Liver (tissue), 9 donors: ENCODE measurements around the gene GPC3. TPM values are rescaled to one million over a fixed set of nuclear protein-coding genes. Genes with fewer than 3 reads are reported as not detected.

Source experiments
- DNase-seq: peaks from one replicate; pipeline ENCODE4 v3.0.0-alpha.2; 2017; ENCODE audit warnings: low spot score
- H3K27ac ChIP-seq, 2 donors: one replicate each; pipeline ENCODE4 v1.7.0; 2013; ENCODE audit warnings: inconsistent platforms in 2 of 2, low read length in 2 of 2, control low read depth in 1 of 2, low read depth in 1 of 2, mild to moderate bottlenecking in 1 of 2
- H3K27me3 ChIP-seq, 4 donors: one replicate each; pipeline versions ENCODE4 v1.6.1 to v1.7.0; 2013; ENCODE audit warnings: low read length in 3 of 4, inconsistent platforms in 1 of 4, mild to moderate bottlenecking in 1 of 4, moderate library complexity in 1 of 4; ENCODE audit not compliant: control insufficient read depth in 4 of 4, insufficient read depth in 4 of 4
- H3K36me3 ChIP-seq, 4 donors: one replicate each; pipeline versions ENCODE4 v1.6.1 to v1.7.0; 2013; ENCODE audit warnings: low read length in 3 of 4, mild to moderate bottlenecking in 3 of 4, low read depth in 1 of 4, moderate library complexity in 1 of 4; ENCODE audit not compliant: control insufficient read depth in 4 of 4, insufficient read depth in 3 of 4
- H3K4me1 ChIP-seq, 4 donors: one replicate each; pipeline versions ENCODE4 v1.6.1 to v1.7.0; 2013; ENCODE audit warnings: low read length in 3 of 4, mild to moderate bottlenecking in 3 of 4, moderate library complexity in 1 of 4; ENCODE audit not compliant: control insufficient read depth in 4 of 4, insufficient read depth in 4 of 4
- H3K4me3 ChIP-seq, 3 donors: one replicate each; pipeline versions ENCODE4 v1.6.1 to v1.7.0; 2013; ENCODE audit warnings: low read length in 3 of 3, control low read depth in 1 of 3, low read depth in 1 of 3, mild to moderate bottlenecking in 1 of 3
- H3K9ac ChIP-seq, 2 donors: one replicate each; pipeline ENCODE4 v1.7.0; 2013; ENCODE audit warnings: low read length in 2 of 2, mild to moderate bottlenecking in 2 of 2, moderate library complexity in 2 of 2, control low read depth in 1 of 2, low read depth in 1 of 2
- H3K9me3 ChIP-seq, 4 donors: one replicate each; pipeline versions ENCODE4 v1.6.1 to v1.7.0; 2013; ENCODE audit warnings: low read length in 3 of 4; ENCODE audit not compliant: control insufficient read depth in 4 of 4
- CTCF ChIP-seq: fragments of 150-350 bp; IDR thresholded peaks from 2 replicates; pipeline ENCODE4 v1.5.1; 2017; ENCODE audit warnings: improper control_type of control experiment, low read depth, low read length; ENCODE audit not compliant: missing input control
- EGR1 ChIP-seq, 2 donors: IDR thresholded peaks; 2 replicates each; pipeline ENCODE4 v1.6.1; 2016 to 2018; ENCODE audit warnings: antibody characterized with exemption in 2 of 2, low read depth in 2 of 2
- FOXA1 ChIP-seq: IDR thresholded peaks from 2 replicates; pipeline ENCODE4 v1.6.1; 2016; ENCODE audit warnings: antibody characterized with exemption
- FOXA2 ChIP-seq: IDR thresholded peaks from 2 replicates; pipeline ENCODE4 v1.6.1; 2016; ENCODE audit warnings: antibody characterized with exemption
- GABPA ChIP-seq, 2 donors: IDR thresholded peaks in 1 of 2; conservative IDR thresholded peaks in 1 of 2; 2 replicates each; pipeline ENCODE4 v1.6.1; 2016; ENCODE audit warnings: antibody characterized with exemption in 2 of 2, mild to moderate bottlenecking in 1 of 2, moderate library complexity in 1 of 2
- HNF4A ChIP-seq, 2 donors: conservative IDR thresholded peaks; 2 replicates each; pipeline ENCODE4 v1.6.1; 2016; ENCODE audit warnings: antibody characterized with exemption in 2 of 2, mild to moderate bottlenecking in 2 of 2
- HNF4G ChIP-seq: IDR thresholded peaks from 2 replicates; pipeline ENCODE4 v1.6.1; 2016; ENCODE audit warnings: antibody characterized with exemption
- JUND ChIP-seq, 2 donors: IDR thresholded peaks; 2 replicates each; pipeline ENCODE4 v1.6.1; 2016; ENCODE audit warnings: antibody characterized with exemption in 2 of 2
- NR2F2 ChIP-seq: IDR thresholded peaks from 2 replicates; pipeline ENCODE4 v1.6.1; 2016; ENCODE audit warnings: antibody characterized with exemption
- RAD21 ChIP-seq, 2 donors: IDR thresholded peaks; 2 replicates each; pipeline ENCODE4 v1.6.1; 2016; ENCODE audit warnings: antibody characterized with exemption in 2 of 2, mild to moderate bottlenecking in 2 of 2
- RXRA ChIP-seq, 2 donors: IDR thresholded peaks; 2 replicates each; pipeline ENCODE4 v1.6.1; 2017 to 2018; ENCODE audit warnings: antibody characterized with exemption in 2 of 2, mild to moderate bottlenecking in 1 of 2
- SP1 ChIP-seq: IDR thresholded peaks from 2 replicates; pipeline ENCODE4 v1.6.1; 2018; ENCODE audit warnings: antibody characterized with exemption, mild to moderate bottlenecking
- TAF1 ChIP-seq: conservative IDR thresholded peaks from 2 replicates; pipeline ENCODE4 v1.6.1; 2016; ENCODE audit warnings: antibody characterized with exemption, mild to moderate bottlenecking
- YY1 ChIP-seq: IDR thresholded peaks from 2 replicates; pipeline ENCODE4 v1.6.1; 2016; ENCODE audit warnings: antibody characterized with exemption, mild to moderate bottlenecking
- ZBTB33 ChIP-seq: IDR thresholded peaks from 2 replicates; pipeline ENCODE4 v1.6.1; 2016; ENCODE audit warnings: antibody characterized with exemption
- WGBS: extraction: QIAGEN DNeasy Blood & Tissue Kit; methylation state at CpG from one replicate; pipeline ENCODE4 v1.1.7; 2013; 5-methylcytosine and 5-hydroxymethylcytosine counted together
- polyA plus RNA-seq, 2 donors: library from polyadenylated mRNA; stranded (reverse) in 1 of 2; unstranded in 1 of 2; fragments of 200-250 nt in 1 of 2; fragments of >200 nt in 1 of 2; fragmentation: Nextera tagmentation in 1 of 2; extraction: Ambion mirVana in 1 of 2; gene quantifications; one replicate each; pipeline versions ENCODE4 v1.2.1 to v1.2.3, GENCODE V29; 2013 to 2015
- total RNA-seq, 2 donors: library from RNA; depleted of rRNA; stranded (reverse); fragments of >200 nt; gene quantifications; one replicate each; pipeline ENCODE4 v1.2.3, GENCODE V29; 2014
- TF ChIP-seq, protein P1 (sequence below): IDR thresholded peaks from 2 replicates; pipeline ENCODE4 v1.6.1; 2016; ENCODE audit warnings: antibody characterized with exemption
- TF ChIP-seq, protein P2 (sequence below): IDR thresholded peaks from 2 replicates; pipeline ENCODE4 v1.6.1; 2016; ENCODE audit warnings: antibody characterized with exemption, mild to moderate bottlenecking
- TF ChIP-seq, protein P3 (sequence below): IDR thresholded peaks from 2 replicates; pipeline ENCODE4 v1.6.1; 2016; ENCODE audit warnings: antibody characterized with exemption
- donor health status: healthy.
- donor health status: healthy.
- donor health status: healthy.
- donor health status: healthy.
- donor health status: healthy.

GPC3 gene
- total and polyA plus RNA-seq, 4 donors: 0.40 to 1,133 (median 1.5) TPM

DNA sequence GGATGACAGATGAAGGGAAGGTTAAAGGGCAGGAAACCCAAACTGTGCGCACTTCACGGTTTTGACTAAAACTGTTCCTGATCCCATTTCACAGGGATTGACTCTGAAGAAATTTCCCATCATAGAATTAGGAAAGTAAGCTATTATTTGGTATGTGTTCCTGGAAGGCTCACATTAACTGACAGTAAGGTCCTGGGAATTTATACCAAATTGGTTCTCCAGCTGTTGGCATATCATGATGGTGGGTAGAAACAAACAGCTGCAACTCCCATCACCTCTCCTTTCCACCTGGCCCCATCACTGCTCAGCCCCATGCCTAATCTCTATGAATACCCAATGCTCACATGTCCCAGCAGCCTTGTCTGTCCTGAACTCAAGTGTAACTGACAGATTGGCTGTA lies 121.2 kb downstream of the GPC3 start:
- Histone ChIP-seq H3K9ac (no peak overlapping the region), H3K4me3 (no peak overlapping the region), H3K27me3 (peaks cover 0 to 5% (median 1%) of the 10 kb centered on the region in 4 donors), H3K9me3 (peaks cover 0 to 2% (median 0%) of the 10 kb centered on the region in 4 donors), H3K36me3 (no peaks in the 10 kb centered on the region), H3K27ac (no peak overlapping the region), H3K4me1 (no peaks in the 10 kb centered on the region)
- no peak for TF ChIP-seq YY1
- no peak for TF ChIP-seq ZBTB33
- no peak for TF ChIP-seq JUND (IDR thresholded peaks at IDR 0.05)
- TF ChIP-seq HNF4G: no peak
- TF ChIP-seq, protein P1, sequence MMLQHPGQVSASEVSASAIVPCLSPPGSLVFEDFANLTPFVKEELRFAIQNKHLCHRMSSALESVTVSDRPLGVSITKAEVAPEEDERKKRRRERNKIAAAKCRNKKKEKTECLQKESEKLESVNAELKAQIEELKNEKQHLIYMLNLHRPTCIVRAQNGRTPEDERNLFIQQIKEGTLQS: no peak
- TF ChIP-seq, protein P2, sequence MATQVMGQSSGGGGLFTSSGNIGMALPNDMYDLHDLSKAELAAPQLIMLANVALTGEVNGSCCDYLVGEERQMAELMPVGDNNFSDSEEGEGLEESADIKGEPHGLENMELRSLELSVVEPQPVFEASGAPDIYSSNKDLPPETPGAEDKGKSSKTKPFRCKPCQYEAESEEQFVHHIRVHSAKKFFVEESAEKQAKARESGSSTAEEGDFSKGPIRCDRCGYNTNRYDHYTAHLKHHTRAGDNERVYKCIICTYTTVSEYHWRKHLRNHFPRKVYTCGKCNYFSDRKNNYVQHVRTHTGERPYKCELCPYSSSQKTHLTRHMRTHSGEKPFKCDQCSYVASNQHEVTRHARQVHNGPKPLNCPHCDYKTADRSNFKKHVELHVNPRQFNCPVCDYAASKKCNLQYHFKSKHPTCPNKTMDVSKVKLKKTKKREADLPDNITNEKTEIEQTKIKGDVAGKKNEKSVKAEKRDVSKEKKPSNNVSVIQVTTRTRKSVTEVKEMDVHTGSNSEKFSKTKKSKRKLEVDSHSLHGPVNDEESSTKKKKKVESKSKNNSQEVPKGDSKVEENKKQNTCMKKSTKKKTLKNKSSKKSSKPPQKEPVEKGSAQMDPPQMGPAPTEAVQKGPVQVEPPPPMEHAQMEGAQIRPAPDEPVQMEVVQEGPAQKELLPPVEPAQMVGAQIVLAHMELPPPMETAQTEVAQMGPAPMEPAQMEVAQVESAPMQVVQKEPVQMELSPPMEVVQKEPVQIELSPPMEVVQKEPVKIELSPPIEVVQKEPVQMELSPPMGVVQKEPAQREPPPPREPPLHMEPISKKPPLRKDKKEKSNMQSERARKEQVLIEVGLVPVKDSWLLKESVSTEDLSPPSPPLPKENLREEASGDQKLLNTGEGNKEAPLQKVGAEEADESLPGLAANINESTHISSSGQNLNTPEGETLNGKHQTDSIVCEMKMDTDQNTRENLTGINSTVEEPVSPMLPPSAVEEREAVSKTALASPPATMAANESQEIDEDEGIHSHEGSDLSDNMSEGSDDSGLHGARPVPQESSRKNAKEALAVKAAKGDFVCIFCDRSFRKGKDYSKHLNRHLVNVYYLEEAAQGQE: no peak
- no peak for TF ChIP-seq EGR1 (IDR thresholded peaks at IDR 0.05; ENCODE audit: low read depth in 2 of 2)
- no peak for TF ChIP-seq RXRA (IDR thresholded peaks at IDR 0.05)
- no peak for TF ChIP-seq NR2F2
- TF ChIP-seq CTCF: no peak
- no peak for TF ChIP-seq TAF1
- TF ChIP-seq FOXA1: no peak
- TF ChIP-seq HNF4A (conservative IDR thresholded peaks at IDR 0.05): no peak
- no peak for TF ChIP-seq FOXA2
- TF ChIP-seq, protein P3, sequence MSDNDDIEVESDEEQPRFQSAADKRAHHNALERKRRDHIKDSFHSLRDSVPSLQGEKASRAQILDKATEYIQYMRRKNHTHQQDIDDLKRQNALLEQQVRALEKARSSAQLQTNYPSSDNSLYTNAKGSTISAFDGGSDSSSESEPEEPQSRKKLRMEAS: no peak
- no peak for TF ChIP-seq GABPA (IDR thresholded peaks at IDR 0.05 in 1 of 2, conservative IDR thresholded peaks at IDR 0.05 in 1 of 2)
- TF ChIP-seq RAD21 (IDR thresholded peaks at IDR 0.05): no peak
- no peak for TF ChIP-seq SP1
- no peak for DNase-seq
- WGBS: 94% methylated on average over 2 of the region's 2 CpGs
